HepG2 (cell line): Measurements from ENCODE around the gene AIF1.

Source experiments
- ELF4 ChIP-seq: sonication (generic); formaldehyde crosslinking; IDR thresholded peaks from 2 replicates; pipeline ENCODE4 v1.5.0; 2020; ENCODE audit warnings: missing genetic modification reagents, mild to moderate bottlenecking, moderate library complexity, borderline replicate concordance
- MTA3 ChIP-seq: sonication (generic); formaldehyde crosslinking; IDR thresholded peaks from 2 replicates; pipeline ENCODE4 v1.4.0; 2020; ENCODE audit warnings: missing genetic modification reagents
- SMC3 ChIP-seq: IDR thresholded peaks from 2 replicates; pipeline ENCODE4 v1.6.1; 2011; ENCODE audit warnings: low read length, improper control_type of control experiment
- TAF1 ChIP-seq: sonication (generic); formaldehyde crosslinking; IDR thresholded peaks from 2 replicates; pipeline ENCODE4 v1.4.0; 2020; ENCODE audit warnings: missing genetic modification reagents
- ZEB1 ChIP-seq: IDR thresholded peaks from 2 replicates; pipeline ENCODE4 v1.6.1; 2012; ENCODE audit warnings: mild to moderate bottlenecking, low read depth, inconsistent platforms; ENCODE audit not compliant: insufficient replicate concordance
- ZNF333 ChIP-seq: sonication (generic); formaldehyde crosslinking; IDR thresholded peaks from 2 replicates; pipeline ENCODE4 v1.4.0; 2020; ENCODE audit warnings: mild to moderate bottlenecking, missing genetic modification reagents, borderline replicate concordance
- ZNF652 ChIP-seq: IDR thresholded peaks from 2 replicates; pipeline ENCODE4 v1.6.1; 2016; ENCODE audit warnings: low read depth, borderline replicate concordance
- ZNF772 ChIP-seq: sonication (generic); formaldehyde crosslinking; IDR thresholded peaks from 2 replicates; pipeline ENCODE4 v1.5.0; 2020; ENCODE audit warnings: mild to moderate bottlenecking, missing genetic modification reagents
- ZNF792 ChIP-seq: IDR thresholded peaks from 2 replicates; pipeline ENCODE4 v1.6.1; 2016
- TF ChIP-seq, protein P1 (sequence below): sonication (generic); formaldehyde crosslinking; IDR thresholded peaks from 2 replicates; pipeline ENCODE4 v1.5.0; 2020; ENCODE audit warnings: mild to moderate bottlenecking, missing genetic modification reagents, moderate library complexity

DNA sequence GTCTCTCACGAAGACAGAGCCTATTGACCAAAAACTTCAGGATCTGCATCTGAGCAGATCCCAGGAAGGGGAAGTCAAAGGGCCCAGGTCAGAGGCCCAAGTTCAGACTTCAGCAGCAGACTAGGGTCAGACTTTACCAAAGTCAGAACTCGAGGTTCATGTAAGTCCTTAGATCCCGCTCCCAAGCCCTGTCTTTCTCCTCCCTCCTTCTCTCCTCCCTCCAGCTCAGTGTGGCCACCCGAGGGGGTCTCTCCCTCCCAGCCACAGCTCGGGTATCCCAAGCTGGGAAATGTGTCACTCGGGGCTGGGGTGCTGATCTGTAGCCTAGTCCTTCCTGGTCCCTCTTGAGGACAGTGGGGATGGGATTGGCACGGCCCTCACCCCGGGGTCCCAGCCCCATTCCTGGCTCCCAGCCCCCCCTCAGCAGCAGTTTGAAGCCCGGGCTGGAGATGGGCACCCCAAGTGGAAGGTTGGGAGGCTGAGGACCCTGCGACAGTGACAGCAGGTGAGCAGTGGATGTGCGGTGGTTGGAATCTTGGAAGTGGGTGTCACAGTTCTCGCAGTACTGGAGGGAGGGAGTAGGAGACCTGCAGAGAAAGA, 47.2 kb downstream of the AIF1 start:
- TF ChIP-seq ZNF333 (CRISPR knock-in tag) (no peak), ZNF772 (no peak), MTA3 (CRISPR knock-in tag) (no peak), ZNF792 (CRISPR knock-in tag) (no peak), ZNF652 (CRISPR knock-in tag) (no peak), ELF4 (no peak), SMC3 (no peak), ZEB1 (no peak), TAF1 (CRISPR knock-in tag) (no peak)
- TF ChIP-seq, protein P1, sequence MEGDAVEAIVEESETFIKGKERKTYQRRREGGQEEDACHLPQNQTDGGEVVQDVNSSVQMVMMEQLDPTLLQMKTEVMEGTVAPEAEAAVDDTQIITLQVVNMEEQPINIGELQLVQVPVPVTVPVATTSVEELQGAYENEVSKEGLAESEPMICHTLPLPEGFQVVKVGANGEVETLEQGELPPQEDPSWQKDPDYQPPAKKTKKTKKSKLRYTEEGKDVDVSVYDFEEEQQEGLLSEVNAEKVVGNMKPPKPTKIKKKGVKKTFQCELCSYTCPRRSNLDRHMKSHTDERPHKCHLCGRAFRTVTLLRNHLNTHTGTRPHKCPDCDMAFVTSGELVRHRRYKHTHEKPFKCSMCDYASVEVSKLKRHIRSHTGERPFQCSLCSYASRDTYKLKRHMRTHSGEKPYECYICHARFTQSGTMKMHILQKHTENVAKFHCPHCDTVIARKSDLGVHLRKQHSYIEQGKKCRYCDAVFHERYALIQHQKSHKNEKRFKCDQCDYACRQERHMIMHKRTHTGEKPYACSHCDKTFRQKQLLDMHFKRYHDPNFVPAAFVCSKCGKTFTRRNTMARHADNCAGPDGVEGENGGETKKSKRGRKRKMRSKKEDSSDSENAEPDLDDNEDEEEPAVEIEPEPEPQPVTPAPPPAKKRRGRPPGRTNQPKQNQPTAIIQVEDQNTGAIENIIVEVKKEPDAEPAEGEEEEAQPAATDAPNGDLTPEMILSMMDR (CRISPR knock-in tag), result no peak
